HepG2 (cell line): ENCODE data around the gene HLCS.

ENCODE experiments used
- BHLHE40 ChIP-seq: IDR thresholded peaks from 2 replicates; pipeline ENCODE4 v1.6.1; 2011; ENCODE audit warnings: low read length, improper control_type of control experiment
- POLR2A ChIP-seq, 2 experiments: IDR thresholded peaks; 2 replicates each; pipeline ENCODE4 v1.6.1; 2011; ENCODE audit warnings: low read depth in 2 of 2, low read length in 2 of 2, mild to moderate bottlenecking in 1 of 2, moderate library complexity in 1 of 2; ENCODE audit not compliant: insufficient read depth in 1 of 2
- PRDM10 ChIP-seq: sonication (generic); formaldehyde crosslinking; IDR thresholded peaks from 2 replicates; pipeline ENCODE4 v1.4.0; 2020; ENCODE audit warnings: low read depth, missing genetic modification reagents
- RFX5 ChIP-seq: IDR thresholded peaks from 2 replicates; pipeline ENCODE4 v1.6.1; 2011; ENCODE audit warnings: low read depth, low read length, improper control_type of control experiment
- TARDBP ChIP-seq: sonication (generic); formaldehyde crosslinking; IDR thresholded peaks from 2 replicates; pipeline ENCODE4 v1.8.0; 2022; ENCODE audit warnings: mild to moderate bottlenecking, missing genetic modification reagents
- TCF12 ChIP-seq, 2 experiments: fragments of 450-650 bp in 1 of 2; sonication (generic) in 1 of 2; formaldehyde crosslinking in 1 of 2; IDR thresholded peaks; 2 replicates each; pipeline versions ENCODE4 v1.6.1 to v1.8.0; 2017 to 2022; ENCODE audit warnings: antibody characterized with exemption in 1 of 2, mild to moderate bottlenecking in 1 of 2, missing genetic modification reagents in 1 of 2, moderate library complexity in 1 of 2
- ZNF121 ChIP-seq: sonication (generic); formaldehyde crosslinking; IDR thresholded peaks from 2 replicates; pipeline ENCODE4 v1.5.0; 2020; ENCODE audit warnings: mild to moderate bottlenecking, missing genetic modification reagents
- ZNF232 ChIP-seq: sonication (generic); formaldehyde crosslinking; IDR thresholded peaks from 2 replicates; pipeline ENCODE4 v1.4.0; 2020; ENCODE audit warnings: missing genetic modification reagents, borderline replicate concordance
- ZNF557 ChIP-seq: sonication (generic); formaldehyde crosslinking; IDR thresholded peaks from 2 replicates; pipeline ENCODE4 v1.4.0; 2020; ENCODE audit warnings: missing genetic modification reagents
- TF ChIP-seq, protein P1 (sequence below): sonication (generic); formaldehyde crosslinking; IDR thresholded peaks from 2 replicates; pipeline ENCODE4 v1.8.1; 2023; ENCODE audit warnings: mild to moderate bottlenecking, missing genetic modification reagents

DNA sequence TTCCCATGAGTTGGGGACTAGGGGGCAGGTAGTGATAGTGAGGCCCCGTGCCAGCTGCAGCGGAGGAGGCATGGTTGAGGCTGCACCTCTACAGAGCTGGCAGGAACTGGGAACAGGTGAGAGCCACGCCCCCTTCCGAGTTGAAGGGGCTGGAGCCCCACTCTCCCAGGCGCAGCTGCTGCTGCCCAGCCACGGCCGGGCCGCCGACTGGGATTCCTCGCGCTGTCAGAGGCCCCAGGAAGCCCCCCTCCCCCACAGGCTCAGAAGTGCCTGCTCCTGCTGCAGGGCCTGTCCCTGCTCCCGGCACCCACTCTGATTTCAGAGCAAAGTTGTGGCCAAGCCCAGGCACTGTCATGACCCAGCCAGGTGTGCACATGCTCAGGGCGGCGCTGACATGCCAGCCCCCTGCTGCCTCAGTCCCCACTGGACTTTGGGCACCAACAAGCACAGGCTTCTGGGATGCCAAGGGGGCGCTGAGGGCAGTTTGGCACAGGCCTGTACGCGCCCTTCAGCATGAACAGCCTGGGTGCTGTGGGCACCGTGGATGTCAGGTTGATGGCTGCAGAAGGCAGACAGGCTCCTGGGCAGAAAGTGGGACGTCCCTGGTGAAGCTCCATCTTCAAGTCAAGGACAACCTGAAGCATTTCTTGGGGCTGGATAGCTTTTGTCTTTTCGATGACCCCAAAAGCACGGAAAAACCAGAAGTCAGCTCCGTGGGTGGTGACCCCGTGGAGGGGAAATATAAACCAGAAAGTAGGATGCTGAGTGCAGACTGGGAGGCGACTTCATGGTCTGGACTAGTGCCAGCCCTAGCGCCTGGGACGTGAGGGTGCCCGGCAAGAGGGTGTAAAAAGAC, 146.1 kb downstream of the HLCS start:
- TF ChIP-seq ZNF121 = no peak
- TF ChIP-seq POLR2A (IDR thresholded peaks at IDR 0.05; ENCODE audit: insufficient read depth in 1 of 2, low read depth in 2 of 2, low read length in 2 of 2) = no peak
- TF ChIP-seq RFX5 = no peak
- TF ChIP-seq ZNF232 = no peak
- no peak for TF ChIP-seq ZNF557 (CRISPR knock-in tag)
- no peak for TF ChIP-seq TARDBP (CRISPR knock-in tag)
- TF ChIP-seq TCF12 (IDR thresholded peaks at IDR 0.05) = no peak
- TF ChIP-seq TCF12 (CRISPR knock-in tag; IDR thresholded peaks at IDR 0.05) = no peak
- TF ChIP-seq BHLHE40 = no peak
- no peak for TF ChIP-seq PRDM10 (CRISPR knock-in tag)
- TF ChIP-seq, protein P1, sequence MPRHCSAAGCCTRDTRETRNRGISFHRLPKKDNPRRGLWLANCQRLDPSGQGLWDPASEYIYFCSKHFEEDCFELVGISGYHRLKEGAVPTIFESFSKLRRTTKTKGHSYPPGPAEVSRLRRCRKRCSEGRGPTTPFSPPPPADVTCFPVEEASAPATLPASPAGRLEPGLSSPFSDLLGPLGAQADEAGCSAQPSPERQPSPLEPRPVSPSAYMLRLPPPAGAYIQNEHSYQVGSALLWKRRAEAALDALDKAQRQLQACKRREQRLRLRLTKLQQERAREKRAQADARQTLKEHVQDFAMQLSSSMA (CRISPR knock-in tag) = no peak
